Renal cortex interstitium (tissue), 11 donors: ENCODE results near the gene HID1. TPM values are rescaled to one million over a fixed set of nuclear protein-coding genes. Genes with fewer than 3 reads are reported as not detected.
"Not testable (repeated sequence)": the region's sequence is repeated elsewhere in the genome, so short reads cannot be mapped to it uniquely, and the experiment has no call there.

ENCODE experiments used
- DNase-seq, 11 donors: peaks; one replicate each; pipeline ENCODE4 v3.0.0-alpha.2; 2013; ENCODE audit warnings: low read depth in 9 of 11, low spot score in 4 of 11; ENCODE audit errors: extremely low read depth in 1 of 11
- polyA plus RNA-seq, 3 donors: library from polyadenylated mRNA; unstranded; fragments of 120-200 nt; gene quantifications; one replicate each; pipeline ENCODE4 v1.2.1, GENCODE V29; 2013; ENCODE audit not compliant: insufficient read length in 3 of 3

Gene HID1
- polyA plus RNA-seq, 3 donors, result 9.2 to 16.8 (median 13.8) TPM

DNA sequence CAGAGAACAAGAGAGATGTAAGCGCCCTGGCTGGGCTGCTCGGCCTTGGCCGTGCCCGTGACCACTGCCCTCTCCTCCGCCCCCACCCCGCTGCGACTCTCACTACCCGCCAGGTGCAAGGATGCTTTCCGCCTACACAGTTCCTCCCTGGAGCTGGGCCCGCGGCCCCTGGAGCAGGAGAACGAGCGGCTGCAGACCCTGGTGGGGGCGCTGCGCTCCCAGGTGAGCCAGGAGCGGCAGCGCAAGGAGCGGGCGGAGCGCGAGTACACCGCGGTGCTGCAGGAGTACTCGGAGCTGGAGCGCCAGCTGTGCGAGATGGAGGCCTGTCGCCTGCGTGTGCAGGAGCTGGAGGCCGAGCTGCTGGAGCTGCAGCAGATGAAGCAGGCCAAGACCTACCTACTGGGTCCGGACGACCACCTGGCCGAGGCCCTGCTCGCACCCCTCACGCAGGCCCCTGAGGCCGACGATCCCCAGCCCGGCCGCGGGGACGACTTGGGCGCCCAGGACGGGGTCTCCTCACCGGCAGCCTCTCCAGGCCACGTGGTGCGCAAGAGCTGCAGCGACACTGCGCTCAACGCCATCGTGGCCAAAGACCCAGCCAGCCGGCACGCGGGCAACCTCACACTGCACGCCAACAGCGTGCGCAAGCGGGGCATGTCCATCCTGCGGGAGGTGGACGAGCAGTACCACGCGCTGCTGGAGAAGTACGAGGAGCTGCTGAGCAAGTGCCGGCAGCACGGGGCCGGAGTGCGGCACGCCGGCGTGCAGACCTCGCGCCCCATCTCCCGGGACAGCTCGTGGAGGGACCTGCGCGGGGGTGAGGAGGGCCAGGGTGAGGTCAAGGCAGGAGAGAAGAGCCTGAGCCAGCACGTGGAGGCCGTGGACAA lies 30.8 kb upstream of the HID1 start:
- no peak for DNase-seq

DNA sequence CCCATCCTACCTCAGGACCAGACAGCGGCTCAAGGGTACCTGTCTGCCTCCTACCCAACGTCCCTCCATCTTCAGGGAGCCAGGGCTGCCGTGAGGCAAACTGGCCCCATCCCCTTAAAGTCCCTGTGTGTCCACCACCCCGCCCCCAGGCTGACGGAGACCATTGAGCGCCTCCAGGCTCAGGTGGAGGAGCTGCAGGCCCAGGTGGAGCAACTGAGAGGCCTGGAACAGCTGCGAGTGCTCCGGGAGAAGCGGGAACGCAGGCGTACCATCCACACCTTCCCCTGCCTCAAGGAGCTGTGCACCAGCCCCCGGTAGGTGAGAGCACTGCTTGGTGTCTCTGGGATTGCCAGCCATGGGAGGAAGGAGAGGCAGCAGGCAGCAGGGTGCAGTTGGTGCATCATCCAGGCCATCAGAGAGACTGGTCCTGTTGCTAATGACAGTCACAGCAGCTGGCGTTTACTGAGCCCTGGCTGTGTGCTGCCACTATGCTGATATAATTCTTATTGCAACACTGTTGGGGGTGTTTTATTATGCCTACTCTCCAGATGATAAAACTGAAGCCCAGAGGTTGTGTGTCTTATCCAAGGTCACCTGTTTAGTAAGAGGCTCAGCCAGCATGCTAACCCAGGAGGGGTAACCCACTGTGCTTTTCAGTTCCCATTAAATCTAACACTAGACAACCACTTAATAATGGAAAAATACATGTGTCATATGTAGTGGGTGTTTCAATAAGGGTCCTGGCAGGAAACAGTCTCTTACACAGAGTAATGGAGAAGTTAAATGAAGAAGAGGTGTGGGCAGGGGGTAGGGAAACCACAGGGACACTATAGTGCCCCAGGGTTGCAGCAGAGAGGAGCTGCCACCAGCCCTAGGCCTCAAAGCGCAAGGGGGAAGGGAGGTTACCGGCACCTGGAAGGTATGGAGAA lies 29.6 kb upstream of the HID1 start:
- no peak for DNase-seq

DNA sequence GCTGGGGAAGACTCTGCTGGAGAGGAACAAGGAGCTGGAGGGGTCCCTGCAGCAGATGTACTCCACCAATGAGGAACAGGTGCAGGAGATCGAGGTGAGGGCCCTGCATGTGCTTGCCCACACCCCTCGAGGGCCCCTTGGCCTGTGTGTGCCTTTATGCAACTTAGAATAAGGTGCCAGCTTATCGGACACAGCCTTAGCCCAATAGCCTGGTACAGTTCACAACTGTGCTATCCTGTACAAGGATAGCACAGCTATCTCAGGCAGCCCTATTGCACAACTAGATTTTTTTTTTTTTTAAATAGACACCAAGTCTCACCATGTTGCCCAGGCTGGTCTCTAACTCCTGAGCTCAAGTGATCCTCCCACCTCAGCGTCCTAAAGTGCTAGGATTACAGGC lies 27.0 kb upstream of the HID1 start:
- DNase-seq, result no peak

DNA sequence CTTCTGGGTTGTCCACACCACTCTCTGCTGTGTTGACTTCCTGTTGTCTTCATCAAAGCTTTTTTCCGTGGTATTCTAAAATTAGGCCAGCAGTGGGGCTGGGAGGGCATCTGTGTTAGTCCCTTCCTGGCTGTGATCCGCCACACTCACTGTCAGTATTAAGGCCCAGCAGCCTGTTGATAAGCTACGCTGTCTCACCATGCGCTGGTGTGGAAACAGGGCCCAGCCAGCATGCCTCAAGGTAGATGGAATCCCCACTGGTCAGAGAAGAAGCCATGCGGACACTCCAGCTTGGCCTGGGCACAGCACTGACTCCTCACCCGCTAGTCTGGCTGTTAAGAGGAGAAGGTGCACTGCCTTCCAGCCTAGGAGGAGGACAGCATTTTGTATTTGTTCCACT lies 26.2 kb upstream of the HID1 start:
- DNase-seq, result no peak

DNA sequence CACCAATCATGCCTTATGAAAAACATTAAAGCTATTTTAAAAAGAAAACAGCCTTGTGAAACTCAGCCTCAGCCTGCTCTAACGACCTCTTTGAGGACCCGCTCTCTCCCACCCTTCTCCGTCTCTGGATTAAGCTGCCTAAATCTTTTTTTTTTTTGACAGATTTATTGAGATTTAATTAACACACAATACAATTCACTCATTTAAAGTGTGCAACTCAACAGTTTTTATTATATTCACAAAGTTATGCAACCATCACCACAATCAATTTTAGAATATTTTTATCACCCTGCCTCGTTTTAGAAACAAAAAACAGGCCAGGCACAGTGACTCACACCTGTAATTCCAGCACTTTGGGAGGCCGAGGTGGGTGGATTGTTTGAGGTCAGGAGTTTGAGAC lies 23.3 kb upstream of the HID1 start:
- no peak for DNase-seq

DNA sequence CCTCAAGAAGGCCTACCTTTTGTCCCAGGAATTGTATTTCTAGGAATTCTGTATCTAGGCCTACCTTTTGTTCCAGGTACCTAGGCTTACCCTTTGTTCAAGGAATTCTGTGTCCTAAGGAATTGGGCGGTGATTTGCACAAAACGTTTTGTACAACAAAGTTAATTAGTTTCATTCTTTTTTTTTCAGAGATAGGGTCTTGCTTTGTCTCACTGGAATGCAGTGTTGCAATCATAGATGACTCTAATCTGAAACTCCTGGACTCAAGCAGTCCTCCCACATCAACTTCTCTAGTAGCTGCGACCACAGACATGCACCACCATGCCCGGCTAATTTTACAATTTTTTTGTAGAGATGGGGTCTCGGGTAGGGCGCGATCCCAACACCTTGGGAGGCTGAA lies 21.9 kb upstream of the HID1 start:
- DNase-seq, result no peak

DNA sequence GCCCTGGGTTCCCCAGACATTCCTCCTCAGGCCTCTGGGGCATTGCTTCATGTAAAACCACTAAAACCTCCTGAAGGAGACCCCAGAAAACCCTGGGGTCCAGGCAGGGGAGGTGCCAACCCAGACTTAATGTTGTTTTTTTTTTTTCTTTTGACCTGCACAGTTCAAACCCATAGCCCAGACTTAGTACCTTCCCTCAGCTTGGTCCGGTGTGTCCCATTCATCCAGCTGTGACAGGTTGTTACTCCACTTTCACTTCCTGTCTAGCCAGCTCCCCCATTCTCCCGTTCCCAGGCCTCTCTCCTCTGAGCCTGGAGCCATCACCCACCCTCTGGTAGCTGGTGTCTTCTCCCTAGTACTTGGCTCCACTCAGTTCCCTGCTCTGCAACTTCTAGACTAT lies 19.7 kb upstream of the HID1 start:
- DNase-seq, result no peak

DNA sequence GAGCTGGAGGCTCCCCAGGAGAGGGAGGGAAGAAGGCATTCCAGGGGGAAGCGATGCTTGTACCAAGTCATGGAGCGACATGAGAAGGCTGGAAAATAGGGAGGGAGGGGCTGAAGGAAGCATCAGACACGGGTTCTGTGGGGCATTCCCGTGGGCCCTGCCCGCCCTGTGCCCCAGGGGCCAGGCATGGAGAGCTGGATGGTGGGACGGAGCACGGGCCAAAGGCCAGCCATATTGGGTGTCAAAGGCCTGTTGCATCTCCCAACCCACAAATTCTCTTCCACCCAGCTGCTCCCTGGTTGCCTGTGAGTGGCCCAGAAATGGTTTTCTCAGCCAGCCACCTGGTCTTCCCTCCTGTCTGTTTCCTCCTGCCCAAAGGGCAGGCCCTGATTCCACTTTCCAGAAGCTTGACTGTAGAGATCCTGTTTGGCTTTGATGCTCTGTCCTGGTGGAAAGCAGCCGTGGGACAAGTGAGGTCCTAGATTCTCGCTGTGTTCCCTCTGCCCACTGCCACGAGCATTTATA lies 18.1 kb upstream of the HID1 start:
- DNase-seq, result no peak

DNA sequence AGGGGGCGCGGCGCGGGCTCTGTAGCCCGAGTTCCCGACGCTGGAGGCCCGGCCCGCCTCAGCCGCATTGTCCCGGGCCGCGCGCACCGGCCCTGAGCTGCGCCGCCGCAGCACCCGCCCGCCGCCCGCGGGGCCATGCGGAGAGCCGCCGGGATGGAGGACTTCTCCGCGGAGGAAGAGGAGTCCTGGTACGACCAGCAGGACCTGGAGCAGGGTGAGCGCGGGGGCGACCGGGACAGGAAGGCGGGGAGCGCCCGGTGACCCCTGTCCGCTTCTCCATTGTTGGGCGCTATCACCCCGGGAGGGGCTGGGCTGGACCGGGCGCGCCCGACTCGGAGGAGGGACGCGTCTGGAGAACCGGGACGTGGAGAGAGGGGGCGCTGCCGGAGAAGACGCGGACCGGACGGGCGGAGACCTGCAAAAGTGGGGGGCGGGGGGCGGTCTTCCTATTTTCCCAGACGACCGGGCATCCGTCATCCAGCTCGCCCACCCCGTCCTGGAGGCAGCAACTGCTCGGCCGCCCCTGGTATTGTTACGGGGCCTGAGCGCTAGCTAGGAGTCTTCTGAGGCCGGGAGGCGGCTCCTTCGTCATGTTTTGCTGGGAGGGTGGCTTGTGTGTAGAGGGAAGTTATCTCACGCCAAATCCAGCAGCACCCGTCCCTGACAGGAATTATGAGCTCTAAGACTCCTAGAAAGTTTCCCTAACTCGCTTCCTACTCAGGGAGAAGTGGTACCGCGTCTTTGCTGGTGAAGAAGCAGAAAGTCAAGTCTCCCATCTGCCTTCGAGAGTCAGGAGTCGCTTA lies 15.6 kb upstream of the HID1 start:
- DNase-seq, result peak in 6 of 11 donors; percentile 51 to 82 (median 74)

DNA sequence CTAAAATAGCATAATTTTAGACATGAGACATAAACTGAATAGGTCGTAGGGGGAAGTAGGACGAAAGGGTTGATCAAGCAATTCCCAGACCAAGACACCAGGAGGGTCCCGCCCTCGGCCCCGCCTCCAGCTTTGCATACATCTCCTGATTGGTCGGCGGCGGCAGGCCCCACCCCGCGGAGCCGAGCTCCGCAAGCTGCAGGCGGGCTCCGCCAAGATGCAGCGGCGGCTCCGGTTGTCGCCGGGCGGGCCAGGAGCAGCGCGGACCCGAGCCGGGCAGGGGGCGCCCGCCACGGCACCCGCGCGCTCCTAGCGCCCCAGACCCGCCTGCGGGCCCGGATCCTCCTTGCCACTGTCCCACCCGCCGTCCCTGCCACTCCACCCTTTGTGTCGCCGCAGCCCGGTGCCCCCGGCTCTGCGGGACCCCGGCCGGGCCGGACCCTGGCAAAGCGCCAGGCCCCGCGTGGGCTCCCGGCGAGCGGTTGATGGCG lies 14.9 kb upstream of the HID1 start, which contains the start of gene CDR2L:
TSS of gene CDR2L (plus strand) at position 215 of the 491 bp plus-strand sequence. CDS start 412 bp downstream, outside the sequence.
- DNase-seq, result peak; percentile 79 to 94 (median 90)

DNA sequence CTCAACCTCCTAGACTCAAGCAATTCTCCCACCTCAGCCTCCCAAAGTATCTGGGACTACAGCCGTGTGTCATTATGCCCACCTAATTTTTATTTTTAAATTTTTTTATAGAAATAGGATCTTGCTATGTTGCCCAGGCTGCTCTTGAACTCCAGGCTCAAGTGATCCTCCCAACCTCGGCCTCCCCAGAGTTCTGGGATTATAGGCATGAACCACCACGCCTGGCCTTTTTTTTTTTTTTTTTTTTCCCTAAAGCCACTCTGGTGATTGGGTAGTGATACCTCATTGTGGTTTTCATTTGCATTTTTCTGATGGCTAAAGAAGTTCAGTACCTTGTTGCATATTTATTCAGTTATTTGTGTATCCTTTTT lies 13.6 kb upstream of the HID1 start:
- no peak for DNase-seq

DNA sequence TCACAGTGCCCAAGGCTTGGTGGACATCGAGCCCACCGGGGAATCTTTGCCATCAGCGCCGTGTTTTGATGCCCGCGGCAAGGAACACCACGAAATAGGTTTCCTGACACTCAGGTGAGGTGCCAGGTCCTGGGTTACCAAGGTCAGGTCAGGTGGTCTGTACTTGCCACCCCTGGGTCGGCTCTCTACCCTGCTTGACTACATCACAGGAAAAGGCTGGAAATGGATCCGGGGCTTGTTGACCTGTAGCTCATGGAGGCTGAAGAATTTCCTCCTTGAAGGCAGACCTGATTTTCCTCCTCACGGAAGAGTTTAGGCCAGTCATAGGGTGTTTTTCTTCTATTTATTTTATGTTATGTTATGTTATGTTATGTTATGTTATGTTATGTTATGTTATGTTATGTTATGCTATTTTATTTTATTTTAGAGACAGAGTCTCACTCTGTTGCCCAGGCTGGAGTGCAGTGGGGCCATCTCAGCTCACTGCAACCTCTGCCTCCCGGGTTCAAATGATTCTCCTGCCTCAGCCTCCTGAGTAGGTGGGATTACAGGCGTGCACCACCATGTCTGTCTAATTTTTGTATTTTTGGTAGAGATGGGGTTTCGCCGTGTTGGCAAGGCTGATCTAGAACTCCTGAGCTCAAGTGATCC lies 10.2 kb upstream of the HID1 start:
- not testable (repeated sequence) for DNase-seq

DNA sequence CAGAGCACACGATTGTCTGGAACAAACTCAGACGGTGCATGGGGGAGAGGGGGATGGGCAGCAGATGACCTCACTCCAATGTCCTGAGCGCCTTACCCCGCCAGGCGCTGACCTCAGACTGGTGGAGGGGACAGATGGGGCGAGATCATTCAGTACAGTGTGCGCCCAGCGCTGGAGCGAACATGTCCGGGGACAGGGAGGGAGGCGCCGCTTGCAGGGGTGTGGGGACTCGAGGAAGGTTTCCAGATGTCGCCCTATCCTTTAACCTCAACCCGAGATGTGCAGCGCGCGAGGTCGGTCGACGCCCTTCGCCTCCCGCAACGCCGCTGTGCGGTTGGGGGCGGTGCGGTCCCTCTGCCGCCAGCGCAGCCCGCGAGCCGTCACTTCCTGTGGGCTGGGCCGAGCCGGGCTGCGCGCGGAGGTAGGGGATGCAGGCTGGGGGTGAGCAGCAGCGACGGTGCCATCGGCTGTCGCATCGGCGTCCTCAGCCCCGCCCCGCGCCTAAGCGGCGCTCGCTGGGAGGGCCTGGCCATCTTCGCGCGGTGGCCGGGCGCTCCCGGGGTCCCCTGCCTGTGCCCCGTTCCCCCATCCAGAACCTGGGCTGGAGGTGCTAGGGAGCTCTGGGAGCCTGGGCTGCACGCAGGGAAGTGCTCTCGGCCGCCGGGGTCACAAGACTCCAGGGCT lies 9.6 kb upstream of the HID1 start:
- peak in 8 of 11 donors; percentile 58 to 71 (median 66) for DNase-seq

DNA sequence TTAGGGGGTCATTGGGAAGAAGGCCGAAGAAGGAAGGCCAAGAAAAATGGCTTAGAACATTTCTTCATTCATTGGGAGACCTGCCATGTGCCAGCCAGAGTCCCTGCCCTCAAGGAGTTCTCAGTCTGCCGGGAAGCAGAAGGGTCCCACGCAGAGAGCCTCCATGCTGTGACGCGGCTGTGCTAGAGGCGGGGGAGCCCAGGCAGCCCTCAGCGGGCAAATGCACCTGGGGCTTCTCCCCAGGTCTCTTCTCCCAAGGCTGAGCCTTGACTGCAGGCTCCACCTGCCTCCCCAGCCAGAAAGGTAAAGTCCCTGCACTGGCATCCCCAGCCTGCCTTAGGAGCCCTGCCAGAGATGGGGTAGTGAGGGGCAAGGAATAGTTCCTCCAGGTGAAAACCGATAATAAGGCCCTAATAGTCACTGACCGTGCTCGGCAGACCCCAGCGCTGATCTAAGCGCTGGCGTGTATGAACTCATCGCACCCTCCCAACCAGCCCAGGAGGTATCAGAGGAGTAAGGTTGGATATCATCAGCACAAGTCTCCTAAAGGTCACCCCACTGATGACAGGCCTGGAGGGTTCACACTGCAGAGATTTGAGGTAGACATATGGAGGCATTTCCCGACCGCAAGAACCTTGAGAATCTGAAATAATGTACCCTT lies 8.9 kb upstream of the HID1 start:
- DNase-seq, result no peak

DNA sequence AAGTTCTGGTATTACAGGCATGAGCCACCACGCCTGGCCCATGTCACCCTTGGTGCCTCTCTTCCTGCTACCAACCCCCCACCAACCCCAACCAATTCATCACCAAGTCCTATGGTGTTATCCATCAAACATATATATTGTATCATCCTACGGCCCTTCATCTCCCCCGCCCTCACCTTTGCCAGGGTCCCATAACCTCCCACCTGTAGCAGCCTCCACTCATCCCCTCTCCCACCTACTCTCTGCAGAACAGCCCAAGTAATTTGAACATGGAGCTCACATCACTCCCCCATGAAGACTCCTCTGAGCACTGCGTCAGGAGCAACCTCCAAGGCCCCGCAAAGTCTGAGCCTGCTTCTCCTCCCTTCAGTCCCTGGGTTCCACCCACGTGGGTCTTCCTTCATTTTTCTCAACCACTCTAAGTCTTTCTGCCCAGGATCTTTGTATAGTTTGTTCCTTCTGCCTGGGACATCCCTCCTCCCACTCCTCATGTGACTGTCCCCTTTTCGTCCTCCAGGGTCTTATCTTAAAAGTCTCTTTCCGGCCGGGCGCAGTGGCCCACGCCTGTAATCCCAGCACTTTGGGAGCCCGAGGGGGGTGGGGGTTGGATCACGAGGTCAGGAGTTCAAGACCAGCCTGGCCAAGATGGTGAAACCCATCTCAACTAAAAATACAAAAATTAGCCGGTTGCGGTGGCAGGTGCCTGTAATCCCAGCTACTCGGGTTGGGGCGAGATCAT lies 7.0 kb upstream of the HID1 start:
- DNase-seq, result no peak

DNA sequence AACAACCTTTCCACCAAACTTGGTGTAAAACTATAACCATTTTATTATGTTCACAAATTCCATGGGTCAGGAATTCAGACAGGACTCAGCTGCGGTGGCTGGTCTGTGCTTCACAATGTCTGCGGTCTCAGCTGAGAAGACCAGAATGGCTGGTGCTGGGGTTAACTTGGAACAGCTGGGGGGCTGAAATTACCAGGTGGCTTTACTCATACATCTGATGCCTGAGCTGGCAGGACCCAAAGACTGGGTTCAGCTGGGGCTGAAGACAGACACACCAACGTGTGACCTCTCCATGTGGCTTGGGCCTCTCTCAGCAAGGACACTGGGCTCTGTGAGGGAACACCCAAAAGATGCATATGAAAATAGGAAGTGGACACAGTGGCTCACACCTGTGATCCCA lies 5.7 kb upstream of the HID1 start:
- DNase-seq, result no peak

DNA sequence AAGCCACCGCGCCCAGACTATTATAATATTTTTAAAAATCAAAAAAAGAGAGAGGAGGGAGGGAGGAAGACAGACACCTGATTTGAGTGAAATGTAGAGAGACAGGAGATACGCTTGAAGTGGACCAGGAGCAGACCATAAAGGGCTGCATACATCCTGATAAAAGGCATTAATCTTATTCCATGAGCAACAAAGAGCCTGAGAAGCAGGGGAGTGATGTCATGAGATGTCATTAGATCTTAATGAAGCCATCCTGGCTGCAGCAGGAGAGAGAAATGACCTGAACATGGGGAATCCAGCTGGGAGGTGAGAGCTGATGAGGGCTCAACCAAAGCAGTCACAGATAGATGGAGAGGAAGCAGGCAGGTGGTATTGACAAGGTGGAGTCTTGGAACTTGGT lies 5.2 kb upstream of the HID1 start:
- no peak for DNase-seq
